ENCODE results near the gene AUTS2. TPM values are rescaled to one million over a fixed set of nuclear protein-coding genes. Genes with fewer than 3 reads are reported as not detected.

AUTS2 gene
- total RNA-seq, 1 donor from 2014 or later, result 125 TPM

- DNase-seq (ENCODE audit: low spot score, unreplicated experiment), result no peak
- H3K4me3 Mint-ChIP-seq (ENCODE audit: low read depth), result no peak overlapping the region
- no peak for TF ChIP-seq CTCF (IDR thresholded peaks at IDR 0.05; ENCODE audit: unreplicated experiment)
Observed at GRCh38 chr7:69605070-69605469, 6.8 kb downstream of the AUTS2 start.

GRCh38 chr7:69605546-69605945 is 7.3 kb downstream of the AUTS2 start:
- DNase-seq (ENCODE audit: low spot score, unreplicated experiment), result no peak
- Mint-ChIP-seq H3K36me3 (ENCODE audit: insufficient read depth) (no peaks in the 10 kb centered on the region), H3K9me3 (ENCODE audit: low read depth) (no peaks in the 10 kb centered on the region), H3K4me1 (ENCODE audit: low read depth) (peaks cover 11% of the 10 kb centered on the region), H3K27ac (no peak overlapping the region), H3K27me3 (no peaks in the 10 kb centered on the region), H3K4me3 (ENCODE audit: low read depth) (no peak overlapping the region)
- TF ChIP-seq CTCF (IDR thresholded peaks at IDR 0.05; ENCODE audit: unreplicated experiment), result no peak

More at GRCh38 chr7:69605070-69605469, 6.8 kb downstream of the AUTS2 start:
- Mint-ChIP-seq H3K9me3 (ENCODE audit: low read depth) (no peaks in the 10 kb centered on the region), H3K27me3 (no peaks in the 10 kb centered on the region), H3K4me1 (ENCODE audit: low read depth) (peaks cover 10% of the 10 kb centered on the region), H3K36me3 (ENCODE audit: insufficient read depth) (no peaks in the 10 kb centered on the region), H3K27ac (no peak overlapping the region)

- TF ChIP-seq CTCF (IDR thresholded peaks at IDR 0.05; ENCODE audit: unreplicated experiment), result no peak
- no peak overlapping the region for H3K4me3 Mint-ChIP-seq (ENCODE audit: low read depth)
- no peaks in the 10 kb centered on the region for H3K27me3 Mint-ChIP-seq
- no peaks in the 10 kb centered on the region for H3K36me3 Mint-ChIP-seq (ENCODE audit: insufficient read depth)
- no peaks in the 10 kb centered on the region for H3K9me3 Mint-ChIP-seq (ENCODE audit: low read depth)
- peaks cover 17% of the 10 kb centered on the region for H3K4me1 Mint-ChIP-seq (ENCODE audit: low read depth)
- no peak for DNase-seq (ENCODE audit: low spot score, unreplicated experiment)
- H3K27ac Mint-ChIP-seq, result no peak overlapping the region
Observed at GRCh38 chr7:69608049-69608448, 9.8 kb downstream of the AUTS2 start.

GRCh38 chr7:69608878-69609277 is 10.6 kb downstream of the AUTS2 start:
- Mint-ChIP-seq H3K27me3 (no peaks in the 10 kb centered on the region), H3K27ac (no peak overlapping the region), H3K9me3 (ENCODE audit: low read depth) (no peaks in the 10 kb centered on the region), H3K4me3 (ENCODE audit: low read depth) (no peak overlapping the region), H3K36me3 (ENCODE audit: insufficient read depth) (no peaks in the 10 kb centered on the region), H3K4me1 (ENCODE audit: low read depth) (peaks cover 23% of the 10 kb centered on the region)
- no peak for TF ChIP-seq CTCF (IDR thresholded peaks at IDR 0.05; ENCODE audit: unreplicated experiment)
- no peak for DNase-seq (ENCODE audit: low spot score, unreplicated experiment)

- Mint-ChIP-seq H3K4me1 (ENCODE audit: low read depth) (peaks cover 27% of the 10 kb centered on the region), H3K9me3 (ENCODE audit: low read depth) (no peaks in the 10 kb centered on the region), H3K27ac (no peak overlapping the region), H3K4me3 (ENCODE audit: low read depth) (no peak overlapping the region), H3K27me3 (no peaks in the 10 kb centered on the region), H3K36me3 (ENCODE audit: insufficient read depth) (no peaks in the 10 kb centered on the region)
- DNase-seq (ENCODE audit: low spot score, unreplicated experiment), result no peak
- TF ChIP-seq CTCF (IDR thresholded peaks at IDR 0.05; ENCODE audit: unreplicated experiment), result no peak
Observed at GRCh38 chr7:69609541-69610373, 11.5 kb downstream of the AUTS2 start.
